Activated gamma-delta T cell (primary cell): ENCODE results near the gene EME1.

Source experiments
- DNase-seq: peaks from one replicate; lab custom pipeline; 2025; lab: John Stamatoyannopoulos, UW

EME1 gene

DNA sequence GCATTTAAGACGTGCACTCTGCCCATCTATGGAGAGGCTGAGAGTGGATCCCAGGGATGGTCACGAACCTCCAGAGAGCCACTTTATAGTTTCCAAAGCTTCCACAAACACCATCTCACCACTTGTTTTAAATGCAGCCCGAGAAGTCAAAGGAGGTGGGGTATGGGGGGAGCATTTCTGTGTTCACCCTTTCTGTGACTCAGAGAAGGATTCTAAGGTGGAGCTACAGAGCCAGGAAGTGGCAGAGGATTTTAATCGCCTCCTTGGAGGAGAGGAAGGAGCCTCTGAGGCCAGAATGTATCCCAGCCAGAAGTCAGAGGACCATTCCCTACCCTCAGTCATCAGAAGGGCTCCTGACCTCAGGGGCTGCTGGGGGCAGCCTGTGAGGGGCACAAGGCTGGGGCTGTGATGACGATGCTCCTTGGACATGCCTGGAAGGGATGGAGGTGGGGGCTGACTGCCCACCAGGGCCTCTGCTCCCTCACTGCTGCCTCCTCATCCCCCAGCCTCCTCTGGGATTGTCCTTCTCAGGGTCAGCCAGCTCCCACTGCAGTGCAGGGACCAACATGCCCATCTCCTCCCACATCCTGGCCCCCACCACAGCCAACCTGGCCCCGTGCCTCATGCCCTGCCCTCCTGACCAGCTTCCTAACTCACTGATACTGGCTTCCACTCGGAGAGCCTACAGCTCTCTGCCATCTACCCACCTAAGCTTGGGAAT, 24.3 kb upstream of the EME1 start:
- DNase-seq: no peak

DNA sequence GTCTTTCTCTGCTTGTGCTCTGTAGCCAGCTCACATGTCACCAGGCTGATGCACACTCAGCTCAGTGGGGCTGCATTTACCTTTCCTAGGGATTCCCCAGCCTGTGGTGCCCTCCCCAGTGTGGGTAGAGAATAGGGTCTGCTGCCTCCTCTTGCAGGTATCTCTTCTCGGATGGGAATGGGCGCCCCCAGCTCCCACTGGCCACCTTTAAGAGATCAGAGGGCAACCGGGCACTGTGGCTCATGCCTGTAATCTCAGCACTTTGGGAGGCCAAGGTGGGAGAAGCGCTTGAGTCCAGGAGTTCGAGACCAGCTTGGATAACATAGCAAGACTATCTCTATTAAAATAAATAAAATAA, 23.8 kb upstream of the EME1 start:
- no peak for DNase-seq

DNA sequence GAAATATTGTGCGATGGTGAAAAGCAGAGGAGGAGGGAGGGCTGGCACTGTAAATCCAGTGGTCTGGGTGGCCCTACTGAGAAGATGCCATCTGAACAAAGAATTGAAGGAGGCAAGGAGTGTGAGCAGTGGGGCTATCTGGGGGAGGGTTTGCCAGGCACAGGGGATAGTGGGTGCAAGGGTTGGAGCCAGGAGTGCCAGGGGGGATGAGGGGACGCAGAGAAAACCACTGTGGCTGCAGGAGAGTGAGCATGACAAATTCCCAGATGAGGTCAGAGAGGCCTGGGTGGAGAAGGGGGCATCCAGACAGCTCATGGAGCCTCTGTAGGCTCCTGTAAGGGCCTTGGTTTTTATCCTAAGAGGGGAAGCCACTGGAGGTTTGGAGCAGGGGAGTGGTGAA, 22.3 kb upstream of the EME1 start:
- DNase-seq: no peak

DNA sequence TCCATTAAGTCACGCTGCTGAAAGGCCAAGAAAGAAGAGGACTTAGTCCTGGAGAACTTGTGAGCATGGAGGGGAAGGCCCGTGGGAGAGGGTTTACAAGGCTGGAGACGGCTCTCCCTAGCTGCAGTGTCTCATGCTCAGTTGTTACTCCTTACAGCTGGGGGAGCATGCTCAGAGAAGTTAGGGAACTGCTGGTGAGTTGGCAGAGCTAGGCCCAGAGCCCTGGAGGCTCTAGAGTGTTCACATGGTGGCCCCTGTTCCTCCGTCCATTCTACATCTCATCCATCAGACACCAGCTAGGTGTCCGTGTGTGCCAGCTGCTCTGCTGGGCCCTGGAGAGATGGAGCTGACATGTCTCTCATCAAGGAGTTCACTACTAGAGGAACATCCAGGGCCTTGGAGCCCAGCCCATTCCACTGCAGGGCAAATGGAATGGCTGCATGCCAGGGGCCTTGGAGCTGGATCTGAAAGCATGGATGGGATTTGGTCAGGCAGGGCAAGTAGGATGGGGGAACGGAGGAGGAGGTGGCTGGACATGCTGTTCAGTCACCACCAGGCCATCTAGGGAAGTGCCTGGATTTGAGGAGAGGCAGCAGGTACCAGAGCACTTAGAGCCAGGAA, 20.8 kb upstream of the EME1 start:
- DNase-seq: no peak

DNA sequence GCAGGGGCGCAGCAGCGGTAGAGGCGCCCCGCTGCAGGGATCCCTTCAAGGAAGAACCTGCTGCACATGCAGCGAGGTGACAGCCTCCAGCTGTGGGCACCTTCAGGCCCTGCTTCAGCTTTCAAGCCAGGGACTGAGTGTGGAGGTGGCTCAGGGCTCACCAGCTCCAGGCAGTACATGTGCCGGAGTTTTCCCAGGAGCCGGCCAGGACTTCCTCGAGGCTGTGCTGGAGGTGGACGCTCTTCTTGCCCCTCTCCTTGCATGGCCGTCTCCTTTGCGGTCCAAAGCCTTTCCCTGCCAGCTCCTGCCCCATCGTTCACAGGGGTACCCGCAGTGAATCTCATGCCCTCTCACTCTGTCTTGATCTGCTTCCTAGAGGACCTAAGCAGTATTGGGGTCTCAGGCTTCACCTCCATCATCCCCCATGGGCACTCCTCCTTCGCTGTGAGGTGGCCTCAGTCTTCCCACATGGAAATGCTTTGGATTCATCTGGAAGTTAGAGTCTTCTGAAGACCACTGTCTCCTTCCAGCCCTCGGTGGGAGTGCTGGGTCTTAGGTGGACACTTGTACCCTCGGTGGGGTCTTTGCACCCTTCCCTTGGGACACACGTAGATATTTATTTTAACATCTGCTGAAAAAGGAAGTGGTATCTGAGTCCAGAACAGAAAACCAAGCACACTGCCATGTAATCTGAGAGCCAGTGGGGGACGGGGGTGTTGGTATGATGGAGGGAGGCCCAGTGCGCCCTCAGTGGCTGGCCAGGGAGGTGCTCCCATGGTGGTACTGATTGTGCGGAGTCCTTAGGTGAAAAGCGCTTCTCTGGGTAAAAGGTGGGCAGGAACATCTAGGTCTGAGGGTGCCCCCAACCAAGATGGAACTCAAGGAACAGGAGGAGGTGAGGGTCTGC, 20.1 kb upstream of the EME1 start:
- DNase-seq: no peak

DNA sequence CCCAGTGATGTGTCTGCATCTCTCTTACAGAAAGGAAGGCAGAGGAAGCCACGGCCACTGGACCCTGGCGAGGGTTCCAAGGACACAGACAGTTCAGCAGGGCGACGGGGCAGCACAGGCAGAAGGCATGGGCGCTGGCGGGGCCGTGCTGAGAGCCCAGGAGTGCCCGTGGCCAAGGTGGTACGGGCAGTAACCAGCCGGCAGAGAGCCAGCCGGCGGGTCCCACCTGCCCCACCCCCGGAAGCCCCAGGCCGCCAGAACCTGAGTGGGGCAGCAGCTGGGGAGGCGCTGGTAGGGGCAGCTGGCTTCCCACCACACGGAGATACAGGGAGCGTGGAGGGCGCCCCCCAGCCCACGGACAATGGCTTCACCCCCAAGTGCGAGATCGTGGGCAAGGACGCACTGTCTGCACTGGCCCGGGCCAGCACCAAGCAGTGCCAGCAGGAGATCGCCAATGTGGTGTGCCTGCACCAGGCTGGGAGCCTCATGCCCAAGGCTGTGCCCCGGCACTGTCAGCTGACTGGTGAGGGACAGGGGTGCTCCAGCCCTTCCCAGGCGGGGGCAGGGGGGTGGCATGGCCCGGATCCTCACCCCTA, 19.3 kb upstream of the EME1 start:
- no peak for DNase-seq

DNA sequence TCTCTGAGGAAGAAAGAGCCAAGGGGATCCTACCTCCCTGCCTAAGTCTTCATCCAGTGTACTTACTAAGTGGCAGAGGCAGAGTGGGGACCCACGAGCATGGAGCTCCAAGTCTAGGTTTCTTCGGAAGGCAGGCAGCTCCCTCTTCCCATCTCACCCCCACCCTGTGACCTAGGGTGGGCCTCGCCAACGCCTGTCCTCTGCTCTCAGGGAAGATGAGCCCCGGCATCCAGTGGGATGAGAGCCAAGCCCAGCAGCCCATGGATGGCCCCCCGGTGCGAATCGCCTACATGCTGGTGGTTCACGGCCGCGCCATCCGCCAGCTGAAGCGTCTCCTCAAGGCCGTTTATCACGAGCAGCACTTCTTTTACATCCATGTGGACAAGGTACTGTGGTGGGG, 18.8 kb upstream of the EME1 start:
- no peak for DNase-seq

DNA sequence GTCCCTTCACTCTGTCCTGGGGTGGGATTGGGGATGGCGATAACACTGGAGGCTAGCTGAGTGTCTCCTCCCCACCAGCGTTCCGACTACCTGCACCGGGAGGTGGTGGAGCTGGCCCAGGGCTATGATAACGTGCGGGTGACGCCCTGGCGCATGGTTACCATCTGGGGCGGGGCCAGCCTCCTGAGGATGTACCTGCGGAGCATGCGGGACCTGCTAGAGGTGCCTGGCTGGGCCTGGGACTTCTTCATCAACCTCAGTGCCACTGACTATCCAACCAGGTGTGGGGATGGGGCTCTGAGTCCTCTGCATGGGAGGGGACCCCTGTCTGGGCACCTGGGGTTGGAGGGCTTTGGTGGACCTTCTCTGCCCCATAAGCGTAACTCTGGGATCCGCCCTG, 18.3 kb upstream of the EME1 start:
- no peak for DNase-seq

DNA sequence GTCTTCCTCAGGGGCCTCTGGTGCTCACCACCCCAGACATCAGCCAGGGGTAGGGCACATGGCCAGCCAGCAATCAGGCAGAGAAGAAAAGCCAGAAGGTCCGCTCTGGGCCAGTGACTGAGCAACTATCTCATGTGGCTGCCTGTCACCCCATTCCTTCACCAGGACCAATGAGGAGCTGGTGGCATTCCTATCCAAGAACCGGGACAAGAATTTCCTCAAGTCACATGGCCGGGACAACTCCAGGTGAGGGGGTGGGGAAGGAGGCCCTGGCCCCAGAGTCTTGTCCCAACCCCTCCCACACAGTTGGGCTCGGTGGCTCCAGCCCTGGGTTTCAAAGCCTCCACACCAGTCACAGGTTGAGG, 17.7 kb upstream of the EME1 start:
- no peak for DNase-seq

DNA sequence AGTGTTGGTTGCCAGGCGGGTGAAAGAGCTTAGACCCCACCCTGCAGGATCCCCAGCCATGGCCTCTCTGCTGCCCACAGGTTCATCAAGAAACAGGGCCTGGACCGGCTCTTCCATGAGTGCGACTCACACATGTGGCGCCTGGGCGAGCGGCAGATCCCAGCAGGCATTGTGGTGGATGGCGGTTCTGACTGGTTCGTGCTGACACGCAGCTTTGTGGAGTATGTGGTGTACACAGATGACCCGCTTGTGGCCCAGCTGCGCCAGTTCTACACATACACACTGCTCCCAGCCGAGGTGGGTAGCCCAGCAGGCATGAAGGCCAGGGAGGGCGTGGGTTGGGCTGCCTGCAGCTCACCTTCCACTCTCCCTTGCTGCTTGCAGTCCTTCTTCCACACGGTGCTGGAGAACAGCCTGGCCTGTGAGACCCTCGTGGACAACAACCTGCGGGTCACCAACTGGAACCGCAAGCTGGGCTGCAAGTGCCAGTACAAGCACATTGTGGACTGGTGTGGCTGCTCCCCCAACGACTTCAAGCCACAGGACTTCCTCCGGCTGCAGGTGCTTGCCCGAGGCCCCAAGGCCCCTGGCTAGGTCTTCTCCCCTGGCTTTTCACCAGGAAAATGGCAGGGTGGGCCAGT, 17.2 kb upstream of the EME1 start:
- no peak for DNase-seq

DNA sequence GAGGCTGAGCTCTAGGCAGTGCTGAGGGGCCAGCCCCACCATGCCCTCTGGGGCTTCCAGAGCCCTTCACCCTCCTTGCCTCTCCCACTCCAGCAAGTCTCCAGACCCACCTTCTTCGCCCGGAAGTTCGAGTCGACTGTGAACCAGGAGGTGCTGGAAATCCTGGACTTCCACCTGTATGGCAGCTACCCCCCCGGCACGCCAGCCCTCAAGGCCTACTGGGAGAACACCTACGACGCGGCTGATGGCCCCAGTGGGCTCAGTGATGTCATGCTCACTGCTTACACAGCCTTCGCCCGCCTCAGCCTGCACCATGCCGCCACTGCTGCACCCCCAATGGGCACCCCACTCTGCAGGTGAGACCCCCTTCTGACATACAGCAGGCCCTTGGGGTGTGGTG, 16.6 kb upstream of the EME1 start:
- DNase-seq: no peak

DNA sequence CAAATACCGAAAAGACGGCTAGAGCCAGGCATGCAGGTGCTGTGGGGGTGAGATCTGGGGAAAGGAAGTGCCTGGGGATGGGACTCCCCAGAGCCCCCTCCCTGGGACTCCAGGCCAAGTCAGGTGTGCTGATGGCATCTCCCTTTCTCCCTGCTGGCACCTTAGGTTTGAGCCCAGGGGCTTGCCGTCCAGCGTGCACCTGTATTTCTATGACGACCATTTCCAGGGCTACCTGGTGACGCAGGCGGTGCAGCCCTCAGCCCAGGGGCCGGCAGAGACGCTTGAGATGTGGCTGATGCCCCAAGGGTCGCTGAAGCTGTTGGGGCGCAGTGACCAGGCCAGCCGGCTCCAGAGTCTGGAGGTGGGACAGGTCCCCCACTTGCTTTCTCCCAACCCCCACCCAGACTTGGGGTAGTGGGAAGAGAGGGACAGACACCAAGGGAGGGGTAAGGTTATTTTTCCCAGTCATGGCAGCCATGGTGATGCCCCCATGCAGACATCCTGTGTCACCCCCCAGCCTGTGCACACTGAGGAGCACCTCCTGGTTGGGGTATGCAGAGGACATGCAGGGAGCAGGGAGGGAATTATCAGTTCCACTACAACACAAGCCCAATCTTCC, 16.0 kb upstream of the EME1 start:
- no peak for DNase-seq

DNA sequence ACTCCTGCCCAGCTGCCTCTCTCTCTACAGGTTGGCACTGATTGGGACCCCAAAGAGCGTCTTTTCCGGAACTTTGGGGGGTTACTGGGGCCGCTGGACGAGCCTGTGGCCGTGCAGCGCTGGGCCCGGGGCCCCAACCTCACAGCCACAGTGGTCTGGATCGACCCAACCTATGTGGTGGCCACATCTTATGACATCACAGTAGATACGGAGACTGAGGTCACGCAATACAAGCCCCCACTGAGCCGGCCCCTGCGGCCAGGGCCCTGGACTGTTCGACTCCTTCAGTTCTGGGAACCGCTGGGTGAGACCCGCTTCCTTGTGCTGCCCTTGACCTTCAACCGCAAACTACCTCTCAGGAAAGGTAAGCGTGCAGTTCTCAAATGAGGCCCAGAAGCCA, 14.9 kb upstream of the EME1 start:
- DNase-seq: no peak

DNA sequence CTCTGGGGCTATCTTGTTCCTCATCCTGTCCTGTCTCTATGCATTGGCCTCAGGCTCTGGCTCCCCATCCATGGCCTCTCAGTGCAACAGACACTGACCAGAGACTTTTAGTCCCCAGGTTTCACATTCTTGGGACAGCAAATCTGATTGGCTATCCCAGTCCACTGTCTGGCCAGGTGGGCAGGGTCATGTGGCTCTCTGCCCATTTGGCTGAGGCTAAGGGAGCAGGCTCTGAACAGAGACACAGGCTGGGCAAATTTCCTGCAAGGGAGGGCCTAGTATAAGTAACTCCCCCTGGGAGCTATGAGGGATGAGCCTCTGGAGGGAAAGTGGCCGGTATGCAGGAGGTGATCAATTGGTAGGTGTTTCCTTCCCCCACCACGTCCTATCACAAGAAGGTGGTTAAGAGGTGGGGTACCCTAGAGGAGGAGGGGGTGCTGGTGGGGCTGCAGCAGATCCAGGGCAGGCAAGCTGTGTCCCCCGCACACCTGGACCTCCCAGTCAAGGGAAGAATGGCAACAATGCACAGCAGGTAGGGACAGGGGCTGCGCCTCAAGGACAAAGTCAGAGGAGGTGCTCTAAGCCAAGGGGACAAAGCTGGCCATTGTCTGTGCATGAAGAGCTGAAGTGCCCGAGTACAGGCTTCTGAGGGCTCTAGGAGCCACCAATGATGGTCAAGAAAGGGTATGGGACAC, 13.9 kb upstream of the EME1 start:
- no peak for DNase-seq

DNA sequence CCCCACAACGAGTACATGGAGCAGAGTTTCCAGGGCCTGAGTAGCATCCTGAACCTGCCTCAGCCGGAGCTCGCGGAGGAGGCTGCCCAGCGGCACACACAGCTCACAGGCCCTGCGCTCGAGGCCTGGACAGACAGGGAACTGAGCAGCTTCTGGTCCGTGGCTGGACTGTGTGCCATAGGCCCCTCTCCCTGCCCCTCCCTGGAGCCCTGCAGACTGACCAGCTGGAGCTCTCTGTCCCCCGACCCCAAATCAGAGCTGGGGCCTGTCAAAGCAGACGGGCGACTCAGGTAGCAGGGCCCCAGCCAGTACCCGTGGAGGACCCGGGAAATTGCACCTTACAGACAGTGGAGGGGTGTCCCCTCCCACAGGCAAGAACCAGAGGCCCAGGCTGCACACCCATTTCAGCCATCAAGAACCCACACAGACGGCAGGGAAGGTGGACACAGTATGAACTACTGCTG, 13.0 kb upstream of the EME1 start:
- no peak for DNase-seq

DNA sequence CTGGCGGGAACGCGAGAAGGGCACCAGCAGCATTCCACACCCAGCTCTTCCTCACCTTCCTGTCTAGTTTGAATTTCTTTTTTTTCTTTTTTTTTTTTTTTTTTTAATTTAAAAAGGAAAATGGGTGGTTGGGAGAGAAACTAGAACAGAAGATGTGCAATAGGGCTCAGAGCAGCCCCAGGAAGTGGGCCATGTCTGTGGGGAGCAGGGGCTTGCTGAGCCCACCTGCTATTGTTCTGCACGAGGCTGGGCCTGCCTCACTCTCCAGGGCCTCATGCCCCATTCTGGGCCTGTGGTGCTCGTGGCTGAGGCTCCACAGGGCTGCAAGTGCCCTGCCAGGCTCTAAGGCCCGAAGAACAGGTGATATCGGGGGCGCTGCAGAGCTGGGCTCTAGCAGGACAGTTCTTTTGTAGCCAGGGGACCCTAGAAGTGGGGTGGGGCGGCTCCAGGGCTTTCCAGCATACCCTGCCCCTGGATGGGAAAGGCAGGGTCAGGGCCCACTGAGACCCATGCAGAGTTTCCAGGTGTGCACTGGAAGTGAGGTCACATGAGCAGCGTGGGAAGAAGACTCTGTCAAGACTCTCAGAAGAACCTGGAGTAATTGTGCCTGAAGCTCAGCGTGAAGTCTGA, 12.4 kb upstream of the EME1 start:
- no peak for DNase-seq

DNA sequence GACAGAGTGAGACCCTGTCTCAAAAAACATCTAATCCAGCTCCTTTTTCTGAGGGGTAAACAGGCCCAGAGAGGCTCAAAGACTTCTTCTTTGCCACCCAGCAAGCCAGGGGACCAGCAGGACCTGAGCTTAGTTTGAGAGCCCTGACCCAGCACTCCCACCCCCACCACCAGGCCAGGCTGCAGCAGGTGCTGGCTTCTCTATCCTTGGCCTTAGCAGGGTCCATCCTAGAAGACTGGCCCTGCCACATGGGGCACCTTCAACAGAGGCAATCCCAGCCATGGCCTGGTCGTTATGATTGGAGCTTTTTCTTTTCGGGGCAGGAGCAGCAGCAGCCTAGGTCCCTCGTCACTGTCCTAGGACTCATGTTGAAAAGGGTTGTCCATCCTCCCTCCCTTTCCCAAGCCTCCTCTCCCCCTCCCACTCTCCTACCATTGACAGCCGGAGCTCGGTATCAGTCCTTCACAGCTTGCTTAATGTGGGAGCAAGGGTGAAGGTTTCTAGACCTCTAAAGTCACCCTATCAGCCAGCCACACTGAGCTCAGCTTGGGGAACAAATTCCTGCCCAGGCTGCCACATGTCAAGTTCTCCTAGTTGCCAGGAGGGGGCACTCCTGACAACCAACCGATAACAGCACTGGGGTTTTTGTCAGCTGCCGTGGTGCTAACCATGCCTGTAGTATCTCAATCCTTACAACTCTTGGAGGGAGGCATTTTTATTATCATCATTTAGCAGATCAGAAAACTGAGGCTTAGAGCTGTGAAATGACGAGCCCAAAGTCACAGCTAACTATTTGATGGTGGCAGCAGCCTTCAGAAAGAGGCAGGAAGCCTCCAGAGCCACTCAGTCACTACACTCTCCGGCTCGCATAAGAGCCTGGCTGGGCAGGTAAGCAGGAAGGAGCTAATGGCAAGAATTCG, 11.2 kb upstream of the EME1 start:
- DNase-seq: no peak

DNA sequence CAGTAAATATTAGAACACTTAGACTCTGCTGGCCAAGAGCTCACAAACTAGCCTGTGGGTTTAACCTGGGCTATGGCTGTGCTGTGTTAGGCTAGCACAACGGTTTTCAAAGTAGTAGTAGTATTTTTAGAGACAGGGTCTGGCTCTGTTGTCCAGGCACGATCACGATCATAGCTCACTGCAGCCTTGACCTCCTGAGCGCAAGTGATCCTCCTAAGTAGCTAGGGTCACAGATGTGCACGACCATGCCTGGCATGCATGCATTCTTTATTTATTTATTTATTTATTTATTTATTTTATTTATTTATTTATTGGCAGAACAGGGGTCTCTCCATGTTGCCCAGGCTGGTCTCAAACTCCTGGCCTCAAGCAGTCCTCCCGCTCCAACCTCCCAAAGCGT, 10.4 kb upstream of the EME1 start:
- DNase-seq: no peak

DNA sequence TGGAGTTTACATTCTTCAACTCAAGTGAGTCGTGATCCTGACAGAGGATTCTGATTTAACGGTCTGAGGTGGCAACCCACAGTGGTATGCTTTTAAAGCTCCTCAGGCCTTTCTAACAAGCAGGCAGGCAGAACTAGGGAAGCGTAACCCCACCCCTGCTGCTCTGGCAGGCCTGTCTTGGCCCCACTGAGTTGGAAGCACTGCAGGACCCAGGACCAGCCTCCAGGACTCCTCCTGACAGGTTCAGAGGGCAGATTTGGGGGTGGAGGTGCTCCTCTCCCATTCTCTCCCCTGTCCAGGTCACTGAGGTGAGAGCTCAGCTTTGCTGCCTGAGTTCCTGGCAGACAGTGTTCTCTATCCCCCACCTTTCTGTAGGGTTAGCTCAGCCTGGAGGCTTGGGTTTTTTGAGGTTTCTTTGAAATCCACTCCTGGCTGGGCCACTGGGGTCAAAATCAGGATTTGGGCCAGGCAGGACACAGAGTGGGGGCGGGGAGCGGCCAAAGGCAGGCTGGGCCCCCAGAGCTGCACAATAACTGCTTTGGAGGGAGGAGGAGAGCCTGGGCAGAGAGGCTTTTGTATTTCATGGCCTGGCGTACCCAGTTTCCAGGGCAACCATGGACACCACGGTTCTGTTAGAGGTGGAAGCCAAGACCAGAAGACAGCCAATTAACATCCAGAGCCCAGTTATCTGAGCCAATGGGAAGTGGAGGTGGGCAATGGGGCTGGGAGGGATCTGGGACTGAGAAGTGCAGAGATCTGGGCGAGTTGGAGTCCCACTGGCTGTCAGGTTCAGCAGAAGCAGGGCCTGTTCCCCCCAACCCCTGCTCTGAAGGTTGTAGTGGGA, 9.6 kb upstream of the EME1 start:
- no peak for DNase-seq
